NOMO-1 treated with dmso at 0.1 percent for 144 hours (cell line): ENCODE results near the gene NDUFB11.
"Not testable (repeated sequence)": the region's sequence is repeated elsewhere in the genome, so short reads cannot be mapped to it uniquely, and the experiment has no call there.

ENCODE experiments used
- DNase-seq: peaks from one replicate; lab custom pipeline; 2025; ENCODE audit not compliant: unreplicated experiment; lab: John Stamatoyannopoulos, UW

The NDUFB11 gene

GRCh38 chrX:47146936-47147859 lies 2.7 kb upstream of the NDUFB11 start:
- DNase-seq, result no peak

- DNase-seq, result no peak
These were observed 1.8 kb upstream of the NDUFB11 start for GRCh38 chrX:47146121-47146935.

DNA sequence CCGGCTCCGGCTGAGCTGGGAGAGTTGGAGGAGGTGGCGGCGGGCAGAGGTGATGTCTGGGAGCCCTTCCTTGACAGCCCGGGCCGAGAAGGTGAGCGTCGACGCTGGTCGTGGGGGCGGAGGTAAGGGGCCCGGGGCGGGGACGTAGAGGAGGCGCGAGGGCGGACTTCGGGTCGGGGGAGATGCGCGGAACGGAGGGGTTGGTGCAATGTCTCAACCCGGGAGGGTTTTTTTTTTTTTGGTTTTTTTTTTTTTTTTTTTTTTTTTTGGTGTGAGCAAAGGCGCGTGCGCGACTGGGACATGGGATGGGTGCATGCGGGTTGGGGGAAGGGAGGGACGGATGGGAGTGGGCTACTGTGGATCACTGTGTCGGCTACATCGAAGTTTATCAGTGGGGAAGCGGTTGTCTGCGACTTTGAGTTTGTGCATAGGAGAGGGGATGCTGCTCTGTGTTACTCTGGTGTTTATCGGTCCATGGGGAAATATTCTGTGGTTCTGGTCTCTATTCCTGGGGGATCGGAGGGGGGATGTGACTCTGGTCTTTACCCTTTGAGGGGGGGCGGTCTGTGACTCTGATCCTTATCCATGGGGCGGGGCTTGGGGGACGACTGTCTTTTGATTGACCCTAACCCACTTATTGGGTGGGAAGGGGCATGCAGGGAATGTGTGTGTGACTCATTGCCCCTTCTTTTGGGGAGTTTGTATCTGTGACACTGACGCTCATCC lies 1.1 kb upstream of the NDUFB11 start:
- DNase-seq, result no peak

GRCh38 chrX:47143894-47144625 lies 442 bp downstream of the NDUFB11 start:
- DNase-seq, result peak; percentile 44

DNA sequence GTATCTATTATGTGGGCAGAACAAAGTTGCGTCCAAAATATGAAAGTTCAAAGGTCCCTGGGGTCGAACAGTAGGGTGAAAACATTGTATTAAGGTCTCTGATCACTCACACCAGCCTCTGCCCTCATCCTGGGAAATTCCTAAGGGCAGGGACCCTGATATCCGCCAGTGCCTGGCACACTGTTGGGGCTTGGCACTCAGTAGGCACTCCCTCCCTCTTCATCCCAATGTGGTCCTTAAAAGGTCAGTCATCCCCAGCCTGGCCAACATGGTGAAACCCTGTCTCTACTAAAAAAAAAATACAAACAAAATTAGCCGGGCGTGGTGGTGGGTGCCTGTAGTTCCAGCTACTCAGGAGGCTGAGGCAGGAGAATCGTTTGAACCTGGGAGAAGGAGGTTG lies 6.3 kb downstream of the NDUFB11 start:
- DNase-seq, result no peak

GRCh38 chrX:47135650-47136049 lies 8.9 kb downstream of the NDUFB11 start:
- not testable (repeated sequence) for DNase-seq

DNA sequence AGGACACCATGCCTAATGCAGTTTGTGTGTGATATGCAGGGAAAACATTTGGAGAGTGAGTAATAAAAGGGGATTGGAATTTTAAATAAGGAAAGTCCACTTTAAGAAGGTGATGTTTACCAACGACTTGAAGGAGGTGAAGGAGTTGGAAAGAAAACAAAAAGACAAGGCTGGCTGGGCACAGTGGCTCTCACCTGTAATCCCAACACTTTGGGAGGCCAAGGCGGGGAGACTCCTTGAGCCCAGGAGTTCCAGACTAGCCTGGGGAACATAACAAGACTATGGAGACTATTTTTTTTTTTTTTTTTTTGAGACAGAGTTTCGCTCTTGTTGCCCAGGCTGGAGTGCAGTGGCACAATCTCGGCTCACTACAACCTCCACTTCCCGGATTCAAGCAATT lies 11.0 kb downstream of the NDUFB11 start:
- no peak for DNase-seq

GRCh38 chrX:47129899-47130358 lies 14.6 kb downstream of the NDUFB11 start:
- no peak for DNase-seq

- peak; percentile 84 for DNase-seq
These were observed 15.2 kb downstream of the NDUFB11 start for GRCh38 chrX:47129157-47129898.

GRCh38 chrX:47124466-47124865 lies 20.0 kb downstream of the NDUFB11 start:
- DNase-seq, result not testable (repeated sequence)

DNA sequence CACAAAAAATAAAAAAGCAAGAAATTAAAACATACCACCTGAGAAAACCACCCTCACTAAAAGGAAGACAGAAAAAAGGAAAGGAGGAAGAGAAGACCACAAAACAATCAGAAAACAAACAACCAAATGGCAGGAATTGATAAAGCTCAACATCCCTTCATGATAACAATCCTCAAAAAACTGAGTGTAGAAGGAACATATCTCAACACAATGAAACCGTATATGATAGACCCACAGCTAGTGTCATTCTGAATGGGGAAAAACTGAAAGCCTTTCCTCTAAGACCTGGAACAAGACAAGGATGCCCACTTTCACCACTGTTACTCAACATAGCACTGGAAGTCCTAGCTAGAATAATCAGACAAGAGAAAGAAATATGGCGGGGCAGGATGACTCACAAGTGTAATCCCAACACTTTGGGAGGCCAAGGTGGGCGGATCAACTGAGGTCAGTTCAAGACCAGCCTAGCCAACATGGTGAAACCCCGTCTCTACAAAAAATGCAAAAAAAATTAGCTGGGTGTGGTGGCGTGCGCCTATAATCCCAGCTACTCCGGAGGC lies 27.9 kb downstream of the NDUFB11 start:
- not testable (repeated sequence) for DNase-seq

DNA sequence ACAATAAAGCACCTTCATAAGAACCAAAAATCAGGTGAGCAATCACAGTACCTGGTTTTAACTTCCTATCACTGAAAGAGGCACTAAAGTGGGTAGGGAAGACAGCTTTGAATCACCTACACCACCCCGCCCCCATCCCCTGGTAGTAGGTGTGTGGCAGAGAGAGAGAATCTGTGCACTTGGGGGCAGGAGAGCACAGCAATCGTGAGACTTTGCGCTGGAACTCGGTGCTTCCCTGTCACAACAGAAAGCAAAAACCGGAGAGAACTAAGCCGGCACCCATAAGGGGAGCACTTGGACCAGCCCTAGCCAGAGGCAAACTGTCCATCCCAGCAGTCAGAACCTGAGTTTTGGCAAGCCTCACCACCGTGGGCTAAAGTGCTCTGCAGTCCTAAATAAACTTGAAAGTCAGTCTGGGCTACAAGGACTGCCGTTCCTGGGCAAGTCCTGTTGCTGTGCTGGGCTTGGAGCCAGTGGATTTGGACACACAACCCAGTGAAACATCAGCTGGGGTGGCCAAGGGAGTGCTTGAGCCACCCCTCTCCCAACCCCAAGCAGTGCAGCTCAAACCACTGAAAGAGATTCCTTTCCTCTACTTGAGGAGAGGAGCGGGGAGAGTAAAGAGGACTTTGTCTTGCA lies 32.1 kb downstream of the NDUFB11 start:
- no peak for DNase-seq

- not testable (repeated sequence) for DNase-seq
These were observed 33.4 kb downstream of the NDUFB11 start for GRCh38 chrX:47110936-47111615.

DNA sequence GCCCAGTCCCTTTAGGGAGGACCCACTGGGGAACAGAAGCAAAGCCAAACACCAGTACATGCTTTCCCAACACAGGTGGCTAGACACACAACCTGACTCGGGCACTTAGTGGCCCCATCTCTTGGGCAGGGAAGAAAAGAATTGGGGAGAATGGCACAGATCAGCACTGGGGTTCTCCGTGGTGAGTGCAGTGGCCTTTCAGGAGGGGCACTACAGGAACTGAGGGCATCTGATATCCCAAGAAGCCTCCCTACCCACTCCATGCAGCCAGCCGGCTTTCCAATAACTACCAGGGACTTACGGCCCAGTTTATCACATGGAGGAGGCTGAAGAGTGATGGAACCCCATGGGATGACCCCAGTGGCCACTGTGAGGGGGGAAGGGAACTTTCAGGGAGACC lies 43.3 kb downstream of the NDUFB11 start:
- DNase-seq, result no peak

- no peak for DNase-seq
These were observed 46.0 kb downstream of the NDUFB11 start for GRCh38 chrX:47098338-47099094.

DNA sequence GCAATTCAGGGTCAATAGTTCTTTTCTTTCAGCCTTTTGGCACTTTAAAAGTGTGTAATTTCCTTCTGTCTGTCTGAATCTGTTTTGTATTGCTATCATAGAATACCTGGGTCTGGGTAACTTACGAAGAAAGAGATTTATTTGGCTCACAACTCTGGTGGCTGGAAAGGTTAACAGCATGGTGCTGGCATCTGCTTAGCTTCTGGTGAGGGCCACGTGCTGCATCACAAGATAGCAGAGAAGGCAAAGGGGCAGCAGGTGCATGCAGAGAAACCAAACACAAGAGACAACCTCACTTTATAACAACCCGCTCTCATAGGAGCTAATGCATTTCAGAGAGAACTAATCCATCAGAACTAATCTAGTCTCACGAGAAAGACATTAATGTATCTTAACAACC lies 47.5 kb downstream of the NDUFB11 start:
- DNase-seq, result no peak

- DNase-seq, result no peak
These were observed 50.6 kb downstream of the NDUFB11 start for GRCh38 chrX:47093860-47094259.

DNA sequence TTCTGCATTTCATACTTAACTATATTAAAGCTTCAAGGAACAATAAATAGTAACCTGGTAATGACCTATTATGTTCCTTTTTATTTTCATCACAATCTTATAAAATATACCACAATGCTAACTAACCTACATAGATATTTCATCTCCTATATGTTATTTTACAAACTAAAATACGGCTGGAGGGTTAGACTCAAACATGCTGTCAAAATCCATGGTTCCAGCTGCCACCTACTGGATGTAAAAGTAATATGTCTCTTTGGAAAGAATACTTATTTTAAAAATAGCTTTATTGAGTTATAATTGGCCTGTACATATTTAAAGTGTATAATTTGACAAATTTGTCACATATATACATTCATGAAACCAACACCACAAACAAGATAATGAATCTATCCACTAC lies 51.3 kb downstream of the NDUFB11 start:
- peak; percentile 2 for DNase-seq
